Mesenchymal stem cell (in vitro differentiated cells and primary cell): Measurements from ENCODE around the gene GPR158.

Experiments
- DNase-seq: peaks from one replicate; pipeline ENCODE4 v3.0.0-alpha.2; 2013
- H2AFZ ChIP-seq: one replicate; pipeline ENCODE4 v1.6.1; 2013; ENCODE audit warnings: low read depth, mild to moderate bottlenecking, control low read depth, inconsistent platforms, low read length, moderate library complexity
- H2AK5ac ChIP-seq: 2 replicates; pipeline ENCODE4 v1.6.1; 2013; ENCODE audit warnings: low read length, moderate library complexity, mild to moderate bottlenecking, inconsistent platforms; ENCODE audit not compliant: severe bottlenecking
- H2BK120ac ChIP-seq: one replicate; pipeline ENCODE4 v1.6.1; 2013; ENCODE audit warnings: low read depth, mild to moderate bottlenecking, inconsistent platforms, low read length, moderate library complexity
- H2BK12ac ChIP-seq, 2 experiments: one replicate each; pipeline ENCODE4 v1.6.1; 2013; ENCODE audit warnings: inconsistent platforms in 2 of 2, low read length in 2 of 2, mild to moderate bottlenecking in 2 of 2, moderate library complexity in 2 of 2, control low read depth in 1 of 2
- H2BK15ac ChIP-seq: one replicate; pipeline ENCODE4 v1.6.1; 2013; ENCODE audit warnings: mild to moderate bottlenecking, low read depth, inconsistent platforms; ENCODE audit not compliant: poor library complexity, severe bottlenecking
- H2BK5ac ChIP-seq: 2 replicates; pipeline ENCODE4 v1.6.1; 2013; ENCODE audit warnings: low read depth, mild to moderate bottlenecking, low read length, control low read depth, inconsistent platforms; ENCODE audit not compliant: poor library complexity, severe bottlenecking
- H3K14ac ChIP-seq, 2 experiments: one replicate each; pipeline ENCODE4 v1.6.1; 2013; ENCODE audit warnings: inconsistent platforms in 2 of 2, low read length in 2 of 2, control low read depth in 1 of 2, mild to moderate bottlenecking in 1 of 2, moderate library complexity in 1 of 2
- H3K18ac ChIP-seq, 2 experiments: one replicate each; pipeline ENCODE4 v1.6.1; 2013; ENCODE audit warnings: inconsistent platforms in 2 of 2, low read length in 2 of 2, control low read depth in 1 of 2, low read depth in 1 of 2, mild to moderate bottlenecking in 1 of 2
- H3K23ac ChIP-seq, 2 experiments: one replicate each; pipeline ENCODE4 v1.6.1; 2013; ENCODE audit warnings: inconsistent platforms in 2 of 2, low read length in 2 of 2, mild to moderate bottlenecking in 2 of 2, moderate library complexity in 2 of 2, control low read depth in 1 of 2
- H3K27ac ChIP-seq: 2 replicates; pipeline ENCODE4 v1.5.1; 2013; ENCODE audit warnings: mild to moderate bottlenecking, moderate library complexity, low read length, control low read depth, inconsistent platforms; ENCODE audit not compliant: poor library complexity, severe bottlenecking
- H3K27me3 ChIP-seq, 2 experiments: 2 replicates each; pipeline versions ENCODE4 v1.6.1 to v1.7.0; 2013; ENCODE audit warnings: low read length in 2 of 2, mild to moderate bottlenecking in 2 of 2, moderate library complexity in 2 of 2, control low read depth in 1 of 2, inconsistent platforms in 1 of 2; ENCODE audit not compliant: control insufficient read depth in 1 of 2, insufficient read depth in 1 of 2
- H3K36me3 ChIP-seq, 2 experiments: 2 replicates each; pipeline versions ENCODE4 v1.6.1 to v1.7.0; 2013; ENCODE audit warnings: low read length in 2 of 2, control low read depth in 1 of 2, inconsistent platforms in 1 of 2, low read depth in 1 of 2, mild to moderate bottlenecking in 1 of 2; ENCODE audit not compliant: insufficient read depth in 2 of 2, control insufficient read depth in 1 of 2
- H3K4ac ChIP-seq, 2 experiments: one replicate each; pipeline ENCODE4 v1.6.1; 2013; ENCODE audit warnings: inconsistent platforms in 2 of 2, low read length in 2 of 2, mild to moderate bottlenecking in 2 of 2, moderate library complexity in 2 of 2, control low read depth in 1 of 2, low read depth in 1 of 2
- H3K4me1 ChIP-seq: 2 replicates; pipeline ENCODE4 v1.6.1; 2013; ENCODE audit warnings: low read depth, low read length, control low read depth; ENCODE audit not compliant: control insufficient read depth, insufficient read depth
- H3K4me2 ChIP-seq: 2 replicates; pipeline ENCODE4 v1.6.1; 2013; ENCODE audit warnings: low read length, mild to moderate bottlenecking, inconsistent platforms; ENCODE audit not compliant: poor library complexity, severe bottlenecking
- H3K4me3 ChIP-seq, 2 experiments: 2 replicates each; pipeline versions ENCODE4 v1.5.1 to v1.7.0; 2013; ENCODE audit warnings: low read length in 2 of 2, mild to moderate bottlenecking in 2 of 2, control low read depth in 1 of 2, low read depth in 1 of 2; ENCODE audit not compliant: insufficient read depth in 1 of 2
- H3K79me1 ChIP-seq: replicated peaks from 2 replicates; pipeline ENCODE4 v1.6.1; 2013; ENCODE audit warnings: mild to moderate bottlenecking, control low read depth, low read length, inconsistent platforms; ENCODE audit not compliant: poor library complexity, severe bottlenecking
- H3K9ac ChIP-seq: 2 replicates; pipeline ENCODE4 v1.7.0; 2013; ENCODE audit warnings: mild to moderate bottlenecking, low read length, moderate library complexity
- H3K9me3 ChIP-seq: 2 replicates; pipeline ENCODE4 v1.7.0; 2013; ENCODE audit warnings: mild to moderate bottlenecking, low read length; ENCODE audit not compliant: control insufficient read depth
- H4K8ac ChIP-seq: one replicate; pipeline ENCODE4 v1.6.1; 2013; ENCODE audit warnings: inconsistent platforms, mild to moderate bottlenecking, low read length, moderate library complexity
- H4K91ac ChIP-seq: one replicate; pipeline ENCODE4 v1.6.1; 2013; ENCODE audit warnings: mild to moderate bottlenecking, low read length, inconsistent platforms
- WGBS: methylation state at CpG from one replicate; pipeline ENCODE4 v1.1.7; 2013; ENCODE audit warnings: mixed read lengths; 5-methylcytosine and 5-hydroxymethylcytosine counted together

GPR158 gene

DNA sequence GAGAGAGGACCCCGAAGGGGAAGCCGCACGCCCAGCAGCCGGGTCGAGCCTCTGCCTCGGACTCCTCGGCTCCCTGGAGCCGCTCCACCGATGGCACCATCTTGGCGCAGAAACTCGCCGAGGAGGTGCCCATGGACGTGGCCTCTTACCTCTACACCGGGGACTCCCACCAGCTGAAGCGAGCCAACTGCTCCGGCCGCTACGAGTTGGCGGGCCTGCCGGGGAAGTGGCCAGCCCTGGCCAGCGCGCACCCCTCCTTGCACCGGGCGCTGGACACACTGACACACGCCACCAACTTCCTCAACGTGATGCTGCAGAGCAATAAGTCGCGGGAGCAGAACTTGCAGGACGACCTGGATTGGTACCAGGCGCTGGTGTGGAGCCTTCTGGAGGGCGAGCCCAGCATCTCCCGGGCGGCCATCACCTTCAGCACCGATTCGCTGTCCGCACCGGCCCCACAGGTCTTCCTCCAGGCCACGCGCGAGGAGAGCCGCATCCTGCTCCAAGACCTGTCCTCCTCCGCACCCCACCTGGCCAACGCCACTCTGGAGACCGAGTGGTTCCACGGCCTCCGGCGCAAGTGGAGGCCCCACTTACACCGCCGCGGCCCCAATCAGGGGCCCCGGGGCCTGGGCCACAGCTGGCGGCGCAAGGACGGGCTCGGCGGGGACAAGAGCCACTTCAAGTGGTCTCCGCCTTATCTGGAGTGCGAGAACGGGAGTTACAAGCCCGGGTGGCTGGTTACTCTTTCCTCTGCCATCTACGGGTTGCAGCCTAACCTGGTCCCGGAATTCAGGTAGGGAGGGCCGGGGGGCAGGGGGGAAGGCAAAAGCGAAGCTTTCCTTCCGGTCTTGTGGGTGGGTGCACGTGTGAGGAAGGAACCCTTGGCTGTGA lies 973 bp downstream of the GPR158 start:
- Histone ChIP-seq H3K27ac (no peak overlapping the region), H2AK5ac (no peak overlapping the region), H3K4me3 (peak overlapping the region in 1 of 2 experiments; percentile 83), H2AFZ (no peak overlapping the region), H3K4ac (no peak overlapping the region), H3K79me1 (no peaks in the 10 kb centered on the region), H3K27me3 (peaks cover 48 to 52% of the 10 kb centered on the region in 2 experiments), H3K23ac (peak overlapping the region in 1 of 2 experiments; percentile 32), H2BK12ac (no peak overlapping the region), H2BK15ac (no peak overlapping the region), H4K91ac (no peak overlapping the region), H3K18ac (no peak overlapping the region), H4K8ac (no peak overlapping the region), H3K4me1 (peaks cover 16% of the 10 kb centered on the region), H2BK5ac (no peak overlapping the region), H2BK120ac (no peak overlapping the region), H3K14ac (no peak overlapping the region), H3K4me2 (no peak overlapping the region), H3K9me3 (no peaks in the 10 kb centered on the region), H3K9ac (no peak overlapping the region), H3K36me3 (no peaks in the 10 kb centered on the region)
- peak; percentile 18 for DNase-seq
- WGBS, result 2% methylated on average over 66 of the region's 66 CpGs

DNA sequence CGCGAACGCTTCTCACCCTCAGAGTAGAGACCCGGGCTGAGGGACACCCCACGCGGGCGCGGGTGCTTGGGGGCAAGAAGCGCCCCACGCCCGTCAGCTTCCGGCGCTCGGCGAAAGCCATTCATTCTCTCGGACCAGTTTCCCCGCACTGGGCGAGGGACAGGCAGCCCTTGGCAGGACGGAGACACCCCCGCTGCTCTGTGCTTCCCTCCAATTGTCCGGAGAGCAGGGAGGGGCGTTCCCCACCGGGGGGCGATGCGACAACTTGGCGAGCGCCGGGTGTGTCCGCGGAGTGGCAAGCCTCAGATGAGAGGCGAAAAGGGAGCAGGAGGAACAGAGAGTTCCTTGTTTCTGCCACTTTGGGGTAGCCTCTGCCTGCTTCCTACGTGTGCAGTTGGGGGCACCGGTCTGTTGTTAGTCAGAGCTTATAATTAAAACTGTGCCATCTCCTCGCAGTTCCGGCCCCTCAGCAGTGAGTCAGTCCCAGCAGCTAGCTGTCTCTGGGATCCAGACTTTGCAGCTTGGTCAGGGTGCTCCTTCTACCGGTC lies 1.7 kb downstream of the GPR158 start:
- peak overlapping the region in 1 of 2 experiments; percentile 85 for H3K23ac ChIP-seq

DNA sequence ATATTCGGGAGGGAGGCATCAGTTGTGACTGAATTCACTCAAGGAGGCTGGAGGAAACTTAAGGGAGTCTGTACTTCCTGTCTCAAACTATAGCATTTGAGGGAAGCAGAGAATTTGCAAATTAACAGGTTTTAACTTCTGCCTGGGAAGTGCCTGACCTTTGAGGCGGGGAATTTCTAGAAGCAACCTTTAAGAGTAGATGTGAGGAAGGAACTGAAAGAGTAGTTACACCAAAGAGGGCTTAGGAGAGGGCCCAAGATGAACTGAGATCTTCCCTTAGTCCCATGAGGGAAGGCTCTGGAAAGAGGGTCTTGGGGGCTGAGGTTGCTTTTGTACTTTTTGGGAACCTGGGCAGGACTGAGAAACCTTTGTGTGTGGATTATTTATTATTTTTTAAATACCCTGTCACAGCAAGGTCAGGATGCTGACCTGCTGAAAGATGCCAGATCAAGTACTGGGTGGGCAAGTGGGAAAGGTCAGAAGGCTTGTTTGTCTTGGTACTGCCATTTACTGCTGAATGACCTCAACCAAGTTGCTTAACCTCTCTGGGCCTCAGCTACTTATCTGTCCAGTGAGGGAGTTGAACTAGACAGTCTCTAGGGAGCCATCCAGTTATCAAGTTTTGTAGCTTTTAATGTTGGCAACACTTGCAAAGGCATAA lies 2.4 kb downstream of the GPR158 start:
- H2AK5ac ChIP-seq, result no peak overlapping the region
- no peak overlapping the region for H3K4me2 ChIP-seq
- no peak overlapping the region for H3K4me3 ChIP-seq
- H3K4ac ChIP-seq, result no peak overlapping the region
- no peak for DNase-seq
- no peak overlapping the region for H2BK5ac ChIP-seq
- H3K18ac ChIP-seq, result no peak overlapping the region
- no peak overlapping the region for H3K27ac ChIP-seq
- H3K9me3 ChIP-seq, result no peaks in the 10 kb centered on the region
- no peak overlapping the region for H2AFZ ChIP-seq
- H3K79me1 ChIP-seq, result no peaks in the 10 kb centered on the region
- no peak overlapping the region for H4K91ac ChIP-seq
- no peak overlapping the region for H2BK15ac ChIP-seq
- no peak overlapping the region for H3K14ac ChIP-seq
- no peak overlapping the region for H4K8ac ChIP-seq
- peaks cover 16% of the 10 kb centered on the region for H3K4me1 ChIP-seq
- WGBS, result 30% methylated on average over 2 of the region's 2 CpGs
- H2BK12ac ChIP-seq, result no peak overlapping the region
- H3K23ac ChIP-seq, result no peak overlapping the region
- no peaks in the 10 kb centered on the region for H3K36me3 ChIP-seq
- no peak overlapping the region for H3K9ac ChIP-seq
- peaks cover 48 to 52% of the 10 kb centered on the region in 2 experiments for H3K27me3 ChIP-seq
- no peak overlapping the region for H2BK120ac ChIP-seq

More for the DNA sequence above, 1.7 kb downstream of the GPR158 start:
- no peak overlapping the region for H3K27ac ChIP-seq
- no peak overlapping the region for H3K4me3 ChIP-seq
- H3K14ac ChIP-seq, result no peak overlapping the region
- H2BK5ac ChIP-seq, result no peak overlapping the region
- H3K9me3 ChIP-seq, result no peaks in the 10 kb centered on the region
- no peak overlapping the region for H3K18ac ChIP-seq
- no peaks in the 10 kb centered on the region for H3K36me3 ChIP-seq
- no peaks in the 10 kb centered on the region for H3K79me1 ChIP-seq
- H2AK5ac ChIP-seq, result no peak overlapping the region
- no peak overlapping the region for H2BK120ac ChIP-seq
- 1% methylated on average over 36 of the region's 36 CpGs for WGBS
- no peak overlapping the region for H2BK12ac ChIP-seq
- H3K4me2 ChIP-seq, result no peak overlapping the region
- no peak overlapping the region for H3K4ac ChIP-seq
- H3K9ac ChIP-seq, result no peak overlapping the region
- peaks cover 16% of the 10 kb centered on the region for H3K4me1 ChIP-seq
- H2BK15ac ChIP-seq, result no peak overlapping the region
- no peak overlapping the region for H4K91ac ChIP-seq
- no peak for DNase-seq
- peaks cover 48 to 52% of the 10 kb centered on the region in 2 experiments for H3K27me3 ChIP-seq
- no peak overlapping the region for H2AFZ ChIP-seq
- H4K8ac ChIP-seq, result no peak overlapping the region

DNA sequence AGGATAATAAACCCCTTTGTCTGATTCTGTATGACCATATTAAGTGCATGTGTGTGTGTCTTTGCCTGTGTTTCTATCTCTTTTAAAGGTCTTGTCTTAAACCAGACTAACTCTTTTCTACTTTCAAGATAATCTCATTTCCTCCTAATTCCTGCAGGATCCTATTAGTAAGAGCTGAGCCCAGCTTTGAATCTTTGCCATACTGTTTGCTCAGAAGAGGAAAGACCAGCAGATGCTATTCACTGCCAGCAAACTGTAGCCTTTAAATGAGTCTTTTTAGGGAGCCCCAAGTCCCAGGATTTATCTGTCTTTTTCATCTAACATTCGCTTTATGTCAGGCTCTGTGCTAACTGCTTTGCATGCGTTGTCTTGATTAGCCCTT lies 2.9 kb downstream of the GPR158 start:
- H3K79me1 ChIP-seq, result no peaks in the 10 kb centered on the region

More for the DNA sequence above, 2.9 kb downstream of the GPR158 start:
- DNase-seq, result no peak
- no CpG with 5 or more reads among the region's 2 CpGs for WGBS
- Histone ChIP-seq H2BK5ac (no peak overlapping the region), H3K14ac (no peak overlapping the region), H3K23ac (no peak overlapping the region), H3K9me3 (no peaks in the 10 kb centered on the region), H3K27me3 (peaks cover 48 to 52% of the 10 kb centered on the region in 2 experiments), H2BK120ac (no peak overlapping the region), H2BK15ac (no peak overlapping the region), H3K4me3 (no peak overlapping the region), H2AFZ (no peak overlapping the region), H4K8ac (no peak overlapping the region), H4K91ac (no peak overlapping the region), H3K18ac (no peak overlapping the region), H2BK12ac (no peak overlapping the region), H3K9ac (no peak overlapping the region), H3K27ac (no peak overlapping the region), H3K4me2 (no peak overlapping the region), H3K4ac (no peak overlapping the region), H3K4me1 (peaks cover 16% of the 10 kb centered on the region), H3K36me3 (no peaks in the 10 kb centered on the region), H2AK5ac (no peak overlapping the region)
